Endothelial cell of umbilical vein (primary cell): Measurements from ENCODE around the gene GAL3ST3. TPM values are rescaled to one million over a fixed set of nuclear protein-coding genes. Genes with fewer than 3 reads are reported as not detected.

Experiments
- BruUV-seq: library from RNA; stranded (reverse); fragments of 400-500 nt; replicated peaks from 2 replicates; lab custom pipeline; 2021; lab: Mats Ljungman, UMichigan
- CTCF ChIA-PET: fragments of 300-600, 350-600 bp; sonication (Branson Sonifier 250); formaldehyde crosslinking; loops from one replicate; lab custom pipeline; 2021; ENCODE audit warnings: antibody characterized with exemption, inconsistent platforms; lab: Charles Lee
- POLR2A ChIA-PET: fragments of 300-600, 350-600 bp; sonication (Branson Sonifier 250); formaldehyde crosslinking; loops from one replicate; lab custom pipeline; 2021; ENCODE audit warnings: antibody characterized with exemption, inconsistent platforms; lab: Charles Lee
- DNase-seq: peaks from one replicate; pipeline ENCODE4 v3.0.0-alpha.2; 2011; ENCODE audit warnings: low read depth, low spot score
- FAIRE-seq: peaks from 2 replicates; lab custom pipeline; 2011; peaks lifted over from hg19 to GRCh38; lab: Jason Lieb, UNC
- H2AFZ ChIP-seq: 2 replicates; pipeline ENCODE4 v1.6.0; 2012; ENCODE audit warnings: low read depth, low read length, control low read depth, inconsistent platforms
- H3K27ac ChIP-seq: 2 replicates; pipeline ENCODE4 v1.5.1; 2011; ENCODE audit warnings: low read depth, mild to moderate bottlenecking, control low read depth, low read length, moderate library complexity; ENCODE audit not compliant: insufficient read depth
- H3K27me3 ChIP-seq, 2 experiments: 2 replicates each; pipeline versions ENCODE4 v1.6.0 to v1.6.1; 2011; ENCODE audit warnings: low read length in 2 of 2, mixed read lengths in 1 of 2; ENCODE audit not compliant: control insufficient read depth in 2 of 2, insufficient read depth in 2 of 2
- H3K36me3 ChIP-seq, 2 experiments: 2 replicates in 1 of 2; 3 replicates in 1 of 2; pipeline ENCODE4 v1.5.1; 2011; ENCODE audit warnings: low read length in 2 of 2, mild to moderate bottlenecking in 1 of 2, moderate library complexity in 1 of 2; ENCODE audit not compliant: control insufficient read depth in 2 of 2, insufficient read depth in 2 of 2; ENCODE audit errors: extremely low read depth in 1 of 2
- H3K4me1 ChIP-seq: 3 replicates; pipeline ENCODE4 v1.5.1; 2011; ENCODE audit warnings: mild to moderate bottlenecking, low read length; ENCODE audit not compliant: control insufficient read depth, insufficient read depth; ENCODE audit errors: extremely low read depth
- H3K4me2 ChIP-seq: 2 replicates; pipeline ENCODE4 v1.6.1; 2011; ENCODE audit warnings: low read length, control low read depth, mixed read lengths; ENCODE audit not compliant: insufficient read depth
- H3K4me3 ChIP-seq, 3 experiments: fragments of 200-600 bp in 1 of 3; sonication (generic), shearing (Covaris generic) in 1 of 3; replicated peaks in 1 of 3; 2 replicates each; pipeline ENCODE4 v1.5.1; 2011 to 2016; ENCODE audit warnings: control low read depth in 3 of 3, low read length in 3 of 3, mild to moderate bottlenecking in 2 of 3, inconsistent platforms in 1 of 3, low read depth in 1 of 3, moderate library complexity in 1 of 3; ENCODE audit not compliant: insufficient read depth in 1 of 3
- H3K79me2 ChIP-seq: 2 replicates; pipeline ENCODE4 v1.6.0; 2012; ENCODE audit warnings: low read length, inconsistent platforms; ENCODE audit not compliant: control insufficient read depth, insufficient read depth
- H3K9ac ChIP-seq: replicated peaks from 2 replicates; pipeline ENCODE3; 2011; ENCODE audit warnings: low read length, control low read depth; ENCODE audit not compliant: insufficient read depth; ENCODE audit errors: extremely low read depth
- H3K9me1 ChIP-seq: replicated peaks from 3 replicates; pipeline ENCODE4 v1.6.0; 2011; ENCODE audit warnings: mild to moderate bottlenecking, low read length; ENCODE audit not compliant: control insufficient read depth, insufficient read depth; ENCODE audit errors: extremely low read depth
- H3K9me3 ChIP-seq: replicated peaks from 2 replicates; pipeline ENCODE4 v1.5.1; 2012; ENCODE audit warnings: low read length, inconsistent platforms; ENCODE audit not compliant: control insufficient read depth, insufficient read depth
- H4K20me1 ChIP-seq: replicated peaks from 2 replicates; pipeline ENCODE3; 2011; ENCODE audit warnings: mild to moderate bottlenecking, low read length; ENCODE audit not compliant: control insufficient read depth, insufficient read depth; ENCODE audit errors: extremely low read depth
- CTCF ChIP-seq, 2 donors: IDR thresholded peaks; 1 replicate in 1 of 2; 2 replicates in 1 of 2; pipeline ENCODE4 v1.5.1; 2011; ENCODE audit warnings: low read length in 2 of 2, mild to moderate bottlenecking in 2 of 2, moderate library complexity in 2 of 2, control low read depth in 1 of 2, inconsistent platforms in 1 of 2, low read depth in 1 of 2; ENCODE audit not compliant: insufficient read depth in 1 of 2; ENCODE audit errors: extremely low read depth in 1 of 2
- JUN ChIP-seq: IDR thresholded peaks from 2 replicates; pipeline ENCODE4 v1.6.1; 2011; ENCODE audit warnings: borderline replicate concordance, low read depth; ENCODE audit not compliant: insufficient read length, insufficient read depth
- POLR2A ChIP-seq: IDR thresholded peaks from 2 replicates; pipeline ENCODE4 v1.6.1; 2012; ENCODE audit warnings: low read depth, mild to moderate bottlenecking, control low read depth, low read length
- POLR2AphosphoS5 ChIP-seq: IDR thresholded peaks from 2 replicates; pipeline ENCODE4 v1.6.1; 2012; ENCODE audit warnings: low read depth, mild to moderate bottlenecking, control low read depth, low read length, moderate library complexity; ENCODE audit not compliant: insufficient read depth
- dilution Hi-C: fragments of 300-500 bp; cut with MboI; formaldehyde crosslinking; loops from one replicate; pipeline ENCODE4 v1.15.0; 2019; ENCODE audit warnings: low sequenced_read_pairs; ENCODE audit not compliant: extremely low pct_ligation_motif_present
- intact Hi-C: fragments of 100-400 bp; cut with micrococcal nuclease; formaldehyde crosslinking; loops from one replicate; pipeline ENCODE4 v1.10.0; 2022
- polyA plus RNA-seq, 4 experiments: library from polyadenylated mRNA; depleted of rRNA in 3 of 4; stranded (reverse) in 3 of 4; unstranded in 1 of 4; fragments of >200 nt; gene quantifications; 2 replicates each; pipeline versions ENCODE4 v1.2.1 to v1.2.3, GENCODE V29; 2011 to 2012; ENCODE audit warnings: missing spikeins in 1 of 4
- total RNA-seq: library from RNA; stranded (reverse); gene quantifications from 2 replicates; pipeline ENCODE4 v1.2.3, GENCODE V29; 2021

GAL3ST3 gene
- total and polyA plus RNA-seq, 2 donors (not counting 3 experiments of a cell fraction or from before 2014, with no cell fraction given) = 0.15 TPM; not detected in 1

GRCh38 chr11:66069715-66070603 is 21.0 kb upstream of the GAL3ST3 start, which contains the start of gene PACS1:
Gene PACS1 (plus strand): TSS chr11:66070272. CDS start chr11:66070487, 215 bp downstream.
- peaks cover 2% of the 10 kb centered on the region for H4K20me1 ChIP-seq
- H3K9ac ChIP-seq = peak within 1 kb of the TSS; percentile 59
- DNase-seq = peak; percentile 69
- dilution Hi-C loops = no loop called here
- H3K36me3 ChIP-seq = peaks cover 22 to 24% of the 10 kb centered on the region in 2 experiments
- H3K4me2 ChIP-seq = peak within 1 kb of the TSS; percentile 97
- no peaks in the 10 kb centered on the region for H3K9me3 ChIP-seq
- TF ChIP-seq POLR2A = peak; percentile 73
- no peak for TF ChIP-seq JUN
- TF ChIP-seq POLR2AphosphoS5 = peak; percentile 70
- peak in 1 of 2 donors; percentile 0 for TF ChIP-seq CTCF (IDR thresholded peaks at IDR 0.05; ENCODE audit: extremely low read depth in 1 of 2, insufficient read depth in 1 of 2, low read depth in 1 of 2, low read length in 2 of 2)
- CTCF ChIA-PET = interaction anchor here (0.7 to 5.6 kb wide), 9 partner anchors 12 to 189 kb away, joined by 3 to 85 read pairs (median 5); partner anchors contain the start of genes CCDC85B and SF3B2
- H3K27me3 ChIP-seq = no peaks in the 10 kb centered on the region
- POLR2A ChIA-PET = no interaction called here
- intact Hi-C loops = loop anchor here (5.0 kb wide), 1 partner anchor 42 kb away; no protein-coding TSS in a partner anchor
- peaks cover 21% of the 10 kb centered on the region for H3K4me1 ChIP-seq
- peak within 1 kb of the TSS; percentile 34 for H2AFZ ChIP-seq
- H3K4me3 ChIP-seq = peak within 1 kb of the TSS; percentile 70 to 91 (median 86)
- peak; percentile 82 for FAIRE-seq
- peak within 1 kb of the TSS; percentile 43 for H3K27ac ChIP-seq
- H3K79me2 ChIP-seq = peaks cover 31% of the 10 kb centered on the region
- BruUV-seq = no TSS peak
- no peaks in the 10 kb centered on the region for H3K9me1 ChIP-seq
